IMR-90 (cell line): ENCODE results near the gene RRP1. TPM values are rescaled to one million over a fixed set of nuclear protein-coding genes. Genes with fewer than 3 reads are reported as not detected.

ENCODE experiments used
- ATAC-seq: fragments of 200-7000 bp; cut with Tn5 transposase; 2 replicates; pipeline ENCODE4 v1.9.1; 2020; ENCODE audit warnings: low read depth, mild to moderate bottlenecking, moderate library complexity
- BruUV-seq: library from RNA; stranded (reverse); fragments of 400-500 nt; replicated peaks from 2 replicates; lab custom pipeline; 2021; lab: Mats Ljungman, UMichigan
- CTCF ChIA-PET: fragments of 300-600 bp; formaldehyde crosslinking; extraction: SDS; loops from one replicate; lab custom pipeline; 2021; ENCODE audit warnings: antibody characterized with exemption; lab: Yijun Ruan, JAX
- POLR2A ChIA-PET: fragments of 300-600 bp; sonication (Branson Sonifier 250); formaldehyde crosslinking; loops from one replicate; lab custom pipeline; 2022; ENCODE audit warnings: antibody characterized with exemption; ENCODE audit not compliant: unreplicated experiment; lab: Charles Lee
- DNase-seq: peaks from one replicate; pipeline ENCODE4 v3.0.0; 2013
- H2AFZ ChIP-seq: replicated peaks from 2 replicates; pipeline ENCODE3; 2013; ENCODE audit warnings: low read length, mild to moderate bottlenecking; ENCODE audit not compliant: poor library complexity
- H2AK5ac ChIP-seq: 2 replicates; pipeline ENCODE4 v1.6.1; 2013; ENCODE audit warnings: low read depth, low read length, inconsistent platforms
- H2AK9ac ChIP-seq: replicated peaks from 2 replicates; pipeline ENCODE3; 2013; ENCODE audit warnings: mild to moderate bottlenecking, low read depth, low read length, moderate library complexity; ENCODE audit not compliant: poor library complexity
- H2BK120ac ChIP-seq: 2 replicates; pipeline ENCODE4 v1.6.1; 2013; ENCODE audit warnings: low read depth, low read length, inconsistent platforms
- H2BK15ac ChIP-seq: 3 replicates; pipeline ENCODE4 v1.6.1; 2013; ENCODE audit warnings: low read depth, low read length, inconsistent platforms
- H2BK20ac ChIP-seq: 2 replicates; pipeline ENCODE4 v1.6.1; 2013; ENCODE audit warnings: low read depth, mild to moderate bottlenecking, inconsistent platforms, low read length, moderate library complexity
- H2BK5ac ChIP-seq: 2 replicates; pipeline ENCODE4 v1.6.1; 2013; ENCODE audit warnings: mild to moderate bottlenecking, low read depth, low read length, inconsistent platforms; ENCODE audit not compliant: poor library complexity, severe bottlenecking
- H3K14ac ChIP-seq: replicated peaks from 2 replicates; pipeline ENCODE4 v1.6.1; 2013; ENCODE audit warnings: low read depth, low read length, inconsistent platforms
- H3K18ac ChIP-seq: 2 replicates; pipeline ENCODE4 v1.6.1; 2013; ENCODE audit warnings: low read depth, low read length, control low read depth
- H3K23ac ChIP-seq: 2 replicates; pipeline ENCODE4 v1.6.1; 2013; ENCODE audit warnings: low read depth, low read length, inconsistent platforms
- H3K27ac ChIP-seq: 2 replicates; pipeline ENCODE4 v1.5.1; 2013; ENCODE audit warnings: mild to moderate bottlenecking, control low read depth, low read length; ENCODE audit not compliant: insufficient read depth
- H3K27me3 ChIP-seq: 2 replicates; pipeline ENCODE4 v1.6.1; 2013; ENCODE audit warnings: low read length; ENCODE audit not compliant: control insufficient read depth, insufficient read depth
- H3K36me3 ChIP-seq: 2 replicates; pipeline ENCODE4 v1.6.1; 2013; ENCODE audit warnings: low read length, mixed read lengths; ENCODE audit not compliant: control insufficient read depth, insufficient read depth
- H3K4ac ChIP-seq: 2 replicates; pipeline ENCODE4 v1.6.1; 2013; ENCODE audit warnings: low read depth, low read length, inconsistent platforms
- H3K4me1 ChIP-seq: 2 replicates; pipeline ENCODE4 v1.6.1; 2013; ENCODE audit warnings: low read length, mixed read lengths; ENCODE audit not compliant: control insufficient read depth, insufficient read depth
- H3K4me2 ChIP-seq: 2 replicates; pipeline ENCODE4 v1.6.1; 2013; ENCODE audit warnings: low read depth, mild to moderate bottlenecking, control low read depth, low read length, moderate library complexity
- H3K4me3 ChIP-seq: 2 replicates; pipeline ENCODE4 v1.5.1; 2013; ENCODE audit warnings: low read depth, mild to moderate bottlenecking, control low read depth, low read length, moderate library complexity; ENCODE audit not compliant: insufficient read depth
- H3K56ac ChIP-seq: 2 replicates; pipeline ENCODE4 v1.6.1; 2013; ENCODE audit warnings: low read length, inconsistent platforms; ENCODE audit not compliant: insufficient read depth; ENCODE audit errors: extremely low read depth
- H3K79me1 ChIP-seq, 2 experiments: 2 replicates each; pipeline ENCODE4 v1.6.1; 2013; ENCODE audit warnings: low read length in 2 of 2, inconsistent platforms in 1 of 2, low read depth in 1 of 2
- H3K9ac ChIP-seq: 2 replicates; pipeline ENCODE4 v1.6.1; 2013; ENCODE audit warnings: low read depth, low read length, control low read depth
- H3K9me1 ChIP-seq: 2 replicates; pipeline ENCODE4 v1.6.1; 2013; ENCODE audit warnings: low read length, inconsistent platforms; ENCODE audit not compliant: insufficient read depth
- H3K9me3 ChIP-seq: 2 replicates; pipeline ENCODE4 v1.6.1; 2013; ENCODE audit warnings: low read length; ENCODE audit not compliant: control insufficient read depth, insufficient read depth
- H4K20me1 ChIP-seq: 2 replicates; pipeline ENCODE4 v1.6.1; 2013; ENCODE audit warnings: low read length, inconsistent platforms; ENCODE audit not compliant: insufficient read depth
- H4K5ac ChIP-seq: 2 replicates; pipeline ENCODE4 v1.6.1; 2013; ENCODE audit warnings: mild to moderate bottlenecking, low read depth, low read length, control low read depth
- H4K8ac ChIP-seq, 2 experiments: 2 replicates each; pipeline ENCODE4 v1.6.1; 2013; ENCODE audit warnings: low read depth in 2 of 2, low read length in 2 of 2, control low read depth in 1 of 2, inconsistent platforms in 1 of 2
- H4K91ac ChIP-seq: 2 replicates; pipeline ENCODE4 v1.6.1; 2013; ENCODE audit warnings: low read depth, low read length, inconsistent platforms; ENCODE audit not compliant: insufficient read depth
- BHLHE40 ChIP-seq: fragments of 150-350 bp; IDR thresholded peaks from 2 replicates; pipeline ENCODE4 v1.6.1; 2016; ENCODE audit warnings: mild to moderate bottlenecking, low read depth, low read length
- FOS ChIP-seq: fragments of 150-350 bp; IDR thresholded peaks from 2 replicates; pipeline ENCODE4 v1.6.1; 2016; ENCODE audit warnings: low read depth, low read length
- POLR2A ChIP-seq: IDR thresholded peaks from 2 replicates; pipeline ENCODE4 v1.6.1; 2012; ENCODE audit warnings: mild to moderate bottlenecking, low read depth, low read length
- RCOR1 ChIP-seq: IDR thresholded peaks from 2 replicates; pipeline ENCODE4 v1.6.1; 2012; ENCODE audit warnings: mild to moderate bottlenecking, low read length, improper control_type of control experiment; ENCODE audit not compliant: insufficient replicate concordance
- RFX5 ChIP-seq: IDR thresholded peaks from 2 replicates; pipeline ENCODE4 v1.8.0; 2012; ENCODE audit warnings: low read depth, mild to moderate bottlenecking, low read length, moderate library complexity
- SMC3 ChIP-seq: fragments of 150-350 bp; IDR thresholded peaks from 2 replicates; pipeline ENCODE4 v1.6.1; 2016; ENCODE audit warnings: low read depth, mild to moderate bottlenecking, antibody characterized with exemption, low read length, moderate library complexity
- WGBS, 2 experiments: methylation state at CpG; one replicate each; pipeline versions ENCODE4 v1.1.5 to v1.1.7; 2013; ENCODE audit warnings: missing lambda C conversion rate in 2 of 2; ENCODE audit not compliant: insufficient read length in 1 of 2; ENCODE audit errors: extremely low coverage in 2 of 2; 5-methylcytosine and 5-hydroxymethylcytosine counted together
- dilution Hi-C: fragments of 300-500 bp; cut with HindIII; formaldehyde crosslinking; loops from one replicate; pipeline ENCODE4 v1.14.3; 2018; ENCODE audit warnings: low sequenced_read_pairs; ENCODE audit not compliant: unreplicated experiment
- in situ Hi-C: fragments of 300-500 bp; cut with MboI; formaldehyde crosslinking; loops from 3 replicates; pipeline ENCODE4 v1.14.3; 2019; ENCODE audit warnings: low sequenced_read_pairs, inconsistent platforms, mixed read lengths
- intact Hi-C: fragments of 100-400 bp; cut with micrococcal nuclease; formaldehyde crosslinking; loops from 2 replicates; pipeline ENCODE4 v1.10.0; 2022
- polyA plus RNA-seq, 3 experiments: library from polyadenylated mRNA; depleted of rRNA; stranded (reverse); fragments of >200 nt; gene quantifications; 2 replicates each; pipeline ENCODE4 v1.2.3, GENCODE V29; 2012; ENCODE audit warnings: low replicate concordance in 1 of 3
- total RNA-seq: library from RNA; depleted of rRNA; stranded (reverse); fragments of >200 nt; gene quantifications from 2 replicates; pipeline ENCODE4 v1.2.3, GENCODE V29; 2012
- TF ChIP-seq, protein P1 (sequence below): fragments of 150-350 bp; IDR thresholded peaks from 2 replicates; pipeline ENCODE4 v1.6.1; 2016; ENCODE audit warnings: low read depth, mild to moderate bottlenecking, low read length, moderate library complexity, borderline replicate concordance
- TF ChIP-seq, protein P2 (sequence below): conservative IDR thresholded peaks from 2 replicates; pipeline ENCODE4 v1.5.1; 2012; ENCODE audit warnings: mild to moderate bottlenecking, low read depth, low read length, improper control_type of control experiment

The RRP1 gene
- total and polyA plus RNA-seq, 2 of the 4 experiments (the other 2 are of a cell fraction), result 20.2 to 23.3 TPM

DNA sequence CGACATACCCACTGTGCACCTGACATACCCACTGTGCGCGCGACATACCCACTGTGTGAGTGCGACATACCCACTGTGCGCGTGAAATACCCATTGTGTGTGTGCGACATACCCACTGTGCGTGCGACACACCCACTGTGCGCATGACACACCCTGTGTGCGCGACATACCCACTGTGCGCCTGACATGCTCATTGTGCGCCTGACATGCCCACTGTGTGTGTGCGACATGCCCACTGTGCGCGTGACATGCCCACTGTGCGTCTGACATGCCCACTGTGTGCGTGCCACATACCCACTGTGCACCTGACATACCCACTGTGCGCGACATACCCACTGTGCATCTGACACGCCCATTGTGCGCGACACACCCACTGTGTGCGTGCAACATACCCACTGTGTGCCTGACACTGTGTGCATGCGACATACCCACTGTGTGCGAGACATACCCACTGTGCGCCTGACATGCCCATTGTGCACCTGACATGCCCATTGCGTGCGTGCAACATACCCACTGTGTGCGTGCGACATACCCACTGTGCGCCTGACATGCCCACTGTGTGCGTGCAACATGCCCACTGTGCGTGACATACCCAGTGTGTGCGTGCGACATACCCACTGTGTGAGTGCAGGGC is 2.5 kb upstream of the RRP1 start:
- H2AK9ac ChIP-seq, result no peak overlapping the region
- ATAC-seq (no peak), DNase-seq (no peak)
- POLR2A ChIA-PET, result no interaction called here
- no peak overlapping the region for H2BK120ac ChIP-seq
- no peak overlapping the region for H3K23ac ChIP-seq
- H3K27ac ChIP-seq, result no peak overlapping the region
- H2BK20ac ChIP-seq, result no peak overlapping the region
- no peak overlapping the region for H3K4me2 ChIP-seq
- H3K14ac ChIP-seq, result no peak overlapping the region
- H2AK5ac ChIP-seq, result no peak overlapping the region
- H2BK15ac ChIP-seq, result no peak overlapping the region
- H3K4ac ChIP-seq, result no peak overlapping the region
- no peaks in the 10 kb centered on the region for H3K9me3 ChIP-seq
- no peak overlapping the region for H3K18ac ChIP-seq
- no peaks in the 10 kb centered on the region; the same call in 1 of the 2 replicates for H3K27me3 ChIP-seq
- no peak overlapping the region for H4K5ac ChIP-seq
- no peak overlapping the region for H4K8ac ChIP-seq
- 94% methylated on average over 37 of the region's 38 CpGs; no CpG with 5 or more reads in 1 of the 2 experiments for WGBS, 2 experiments
- H3K9ac ChIP-seq, result no peak overlapping the region
- peaks cover 4% of the 10 kb centered on the region for H3K4me1 ChIP-seq
- peaks cover 21% of the 10 kb centered on the region for H3K9me1 ChIP-seq
- H3K79me1 ChIP-seq, result peaks cover 10 to 23% of the 10 kb centered on the region in 2 experiments
- dilution Hi-C loops (no loop called here), in situ Hi-C loops (no loop called here), intact Hi-C loops (no loop called here)
- H3K56ac ChIP-seq, result no peak overlapping the region
- peaks cover 5% of the 10 kb centered on the region for H3K36me3 ChIP-seq
- CTCF ChIA-PET, result no interaction called here
- TF ChIP-seq, protein P1, sequence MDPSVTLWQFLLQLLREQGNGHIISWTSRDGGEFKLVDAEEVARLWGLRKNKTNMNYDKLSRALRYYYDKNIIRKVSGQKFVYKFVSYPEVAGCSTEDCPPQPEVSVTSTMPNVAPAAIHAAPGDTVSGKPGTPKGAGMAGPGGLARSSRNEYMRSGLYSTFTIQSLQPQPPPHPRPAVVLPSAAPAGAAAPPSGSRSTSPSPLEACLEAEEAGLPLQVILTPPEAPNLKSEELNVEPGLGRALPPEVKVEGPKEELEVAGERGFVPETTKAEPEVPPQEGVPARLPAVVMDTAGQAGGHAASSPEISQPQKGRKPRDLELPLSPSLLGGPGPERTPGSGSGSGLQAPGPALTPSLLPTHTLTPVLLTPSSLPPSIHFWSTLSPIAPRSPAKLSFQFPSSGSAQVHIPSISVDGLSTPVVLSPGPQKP, result no peak
- no peak for TF ChIP-seq SMC3
- no peak for TF ChIP-seq RFX5
- no peak for TF ChIP-seq BHLHE40
- TF ChIP-seq RCOR1, result no peak
- TF ChIP-seq FOS, result no peak
- TF ChIP-seq, protein P2, sequence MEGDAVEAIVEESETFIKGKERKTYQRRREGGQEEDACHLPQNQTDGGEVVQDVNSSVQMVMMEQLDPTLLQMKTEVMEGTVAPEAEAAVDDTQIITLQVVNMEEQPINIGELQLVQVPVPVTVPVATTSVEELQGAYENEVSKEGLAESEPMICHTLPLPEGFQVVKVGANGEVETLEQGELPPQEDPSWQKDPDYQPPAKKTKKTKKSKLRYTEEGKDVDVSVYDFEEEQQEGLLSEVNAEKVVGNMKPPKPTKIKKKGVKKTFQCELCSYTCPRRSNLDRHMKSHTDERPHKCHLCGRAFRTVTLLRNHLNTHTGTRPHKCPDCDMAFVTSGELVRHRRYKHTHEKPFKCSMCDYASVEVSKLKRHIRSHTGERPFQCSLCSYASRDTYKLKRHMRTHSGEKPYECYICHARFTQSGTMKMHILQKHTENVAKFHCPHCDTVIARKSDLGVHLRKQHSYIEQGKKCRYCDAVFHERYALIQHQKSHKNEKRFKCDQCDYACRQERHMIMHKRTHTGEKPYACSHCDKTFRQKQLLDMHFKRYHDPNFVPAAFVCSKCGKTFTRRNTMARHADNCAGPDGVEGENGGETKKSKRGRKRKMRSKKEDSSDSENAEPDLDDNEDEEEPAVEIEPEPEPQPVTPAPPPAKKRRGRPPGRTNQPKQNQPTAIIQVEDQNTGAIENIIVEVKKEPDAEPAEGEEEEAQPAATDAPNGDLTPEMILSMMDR, result no peak
- no peak for TF ChIP-seq POLR2A
- H2BK5ac ChIP-seq, result no peak overlapping the region
- H3K4me3 ChIP-seq, result no peak overlapping the region
- peaks cover 6% of the 10 kb centered on the region; the same call in 1 of the 2 replicates for H4K20me1 ChIP-seq
- peak overlapping the region; percentile 58 for H2AFZ ChIP-seq
- BruUV-seq, result no TSS peak
- H4K91ac ChIP-seq, result no peak overlapping the region
